Activated CD8-positive, alpha-beta memory T cell treated with anti-CD3 and anti-CD28 coated beads for 1 hour (primary cell): ENCODE data around the gene LRP1-AS.
A peak's percentile ranks its signal among the peaks of the same experiment; 100 is the strongest.

ENCODE experiments used
- DNase-seq, 2 donors: peaks; one replicate each; pipeline ENCODE4 v3.0.0-alpha.2; 2020; ENCODE audit warnings: low read depth in 1 of 2; ENCODE audit errors: extremely low read depth in 1 of 2

The LRP1-AS gene

DNA sequence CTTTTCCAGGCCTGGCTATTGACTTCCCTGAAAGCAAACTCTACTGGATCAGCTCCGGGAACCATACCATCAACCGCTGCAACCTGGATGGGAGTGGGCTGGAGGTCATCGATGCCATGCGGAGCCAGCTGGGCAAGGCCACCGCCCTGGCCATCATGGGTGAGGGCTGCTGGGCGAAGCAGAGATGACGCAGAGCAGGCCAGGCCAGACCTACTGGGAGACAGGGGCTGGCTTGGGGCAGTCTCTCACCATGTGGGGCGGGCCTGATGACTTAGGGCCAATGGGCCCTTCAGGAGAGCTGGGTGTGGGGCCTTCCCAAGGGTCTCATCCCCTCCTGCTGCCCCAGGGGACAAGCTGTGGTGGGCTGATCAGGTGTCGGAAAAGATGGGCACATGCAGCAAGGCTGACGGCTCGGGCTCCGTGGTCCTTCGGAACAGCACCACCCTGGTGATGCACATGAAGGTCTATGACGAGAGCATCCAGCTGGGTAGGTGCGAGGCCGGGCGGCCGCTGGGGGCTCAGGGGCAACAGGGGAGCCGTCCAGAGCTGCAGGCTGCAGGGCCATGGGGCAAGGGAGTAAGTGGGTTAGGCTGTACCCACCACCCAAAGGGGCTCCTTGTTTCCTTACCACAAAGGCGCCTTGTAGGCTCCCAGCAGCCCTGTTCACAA lies 33.0 kb upstream of the LRP1-AS start:
- no peak for DNase-seq

DNA sequence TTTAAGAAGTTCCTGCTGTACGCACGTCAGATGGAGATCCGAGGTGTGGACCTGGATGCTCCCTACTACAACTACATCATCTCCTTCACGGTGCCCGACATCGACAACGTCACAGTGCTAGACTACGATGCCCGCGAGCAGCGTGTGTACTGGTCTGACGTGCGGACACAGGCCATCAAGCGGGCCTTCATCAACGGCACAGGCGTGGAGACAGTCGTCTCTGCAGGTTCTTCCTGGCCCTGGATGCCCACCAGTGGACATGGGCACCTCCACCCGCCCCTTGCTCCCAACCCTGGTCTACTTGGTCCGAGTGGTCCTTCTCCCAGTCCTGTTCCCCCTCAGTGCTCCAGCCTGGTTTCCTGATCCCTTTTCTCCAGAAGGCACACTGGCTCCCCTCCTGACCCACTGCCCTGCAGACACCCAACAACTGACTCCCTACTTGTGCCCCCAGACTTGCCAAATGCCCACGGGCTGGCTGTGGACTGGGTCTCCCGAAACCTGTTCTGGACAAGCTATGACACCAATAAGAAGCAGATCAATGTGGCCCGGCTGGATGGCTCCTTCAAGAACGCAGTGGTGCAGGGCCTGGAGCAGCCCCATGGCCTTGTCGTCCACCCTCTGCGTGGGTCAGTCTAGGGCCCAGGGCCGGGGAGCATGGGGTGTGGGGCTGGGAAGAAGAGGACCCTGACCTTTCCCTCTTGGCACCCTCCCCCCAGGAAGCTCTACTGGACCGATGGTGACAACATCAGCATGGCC lies 32.1 kb upstream of the LRP1-AS start:
- DNase-seq = no peak

DNA sequence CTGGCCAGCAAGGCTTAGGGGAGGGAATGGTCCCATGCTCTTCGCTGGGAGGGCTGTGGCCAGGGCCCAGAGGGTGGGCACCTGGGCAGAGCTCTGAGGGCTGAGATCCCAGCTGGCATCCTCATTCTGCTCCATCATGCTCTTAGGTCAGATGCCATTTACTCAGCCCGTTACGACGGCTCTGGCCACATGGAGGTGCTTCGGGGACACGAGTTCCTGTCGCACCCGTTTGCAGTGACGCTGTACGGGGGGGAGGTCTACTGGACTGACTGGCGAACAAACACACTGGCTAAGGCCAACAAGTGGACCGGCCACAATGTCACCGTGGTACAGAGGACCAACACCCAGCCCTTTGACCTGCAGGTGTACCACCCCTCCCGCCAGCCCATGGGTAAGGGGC lies 30.8 kb upstream of the LRP1-AS start:
- DNase-seq = no peak

DNA sequence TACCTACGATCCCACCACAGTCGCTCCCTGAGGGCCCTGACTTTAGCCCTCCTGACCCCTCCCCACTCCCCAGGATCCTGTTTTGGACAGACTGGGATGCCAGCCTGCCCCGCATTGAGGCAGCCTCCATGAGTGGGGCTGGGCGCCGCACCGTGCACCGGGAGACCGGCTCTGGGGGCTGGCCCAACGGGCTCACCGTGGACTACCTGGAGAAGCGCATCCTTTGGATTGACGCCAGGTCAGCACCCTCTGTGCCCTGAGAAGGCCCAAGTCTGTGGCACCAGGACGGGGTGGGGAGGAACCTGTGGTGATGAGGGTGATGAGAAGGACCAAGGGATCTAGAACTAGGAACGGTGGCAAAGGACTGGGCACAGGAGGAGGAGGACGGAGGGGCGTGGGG lies 29.9 kb upstream of the LRP1-AS start:
- no peak for DNase-seq

DNA sequence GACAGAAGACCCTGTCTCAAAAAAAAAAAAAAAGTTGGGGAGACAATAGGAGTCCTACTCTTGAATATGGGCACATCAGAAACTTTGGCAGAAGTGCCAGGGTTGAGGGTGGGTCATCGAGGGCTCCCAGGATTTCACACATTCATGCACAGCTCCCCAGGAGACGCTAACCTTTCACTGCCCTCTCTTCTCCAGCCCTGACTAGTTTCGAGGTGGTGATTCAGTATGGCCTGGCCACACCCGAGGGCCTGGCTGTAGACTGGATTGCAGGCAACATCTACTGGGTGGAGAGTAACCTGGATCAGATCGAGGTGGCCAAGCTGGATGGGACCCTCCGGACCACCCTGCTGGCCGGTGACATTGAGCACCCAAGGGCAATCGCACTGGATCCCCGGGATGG lies 29.4 kb upstream of the LRP1-AS start:
- DNase-seq = no peak

DNA sequence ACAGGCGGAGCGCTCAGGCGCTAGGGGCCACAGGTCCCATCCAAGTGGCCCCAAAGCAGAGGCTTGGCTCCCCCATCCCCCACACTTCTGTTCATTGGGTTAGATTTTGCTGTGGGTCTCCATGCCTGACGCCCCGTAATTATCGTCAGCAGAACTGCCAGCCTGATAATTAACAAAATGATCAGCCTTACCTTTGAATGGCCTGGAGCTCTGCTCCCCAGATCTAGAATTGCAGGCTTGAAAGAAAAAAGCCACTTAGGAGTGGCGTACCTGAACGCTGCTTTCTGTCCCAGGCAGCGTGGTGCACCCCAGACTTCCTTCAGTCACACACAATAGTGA lies 28.7 kb upstream of the LRP1-AS start:
- DNase-seq = no peak

DNA sequence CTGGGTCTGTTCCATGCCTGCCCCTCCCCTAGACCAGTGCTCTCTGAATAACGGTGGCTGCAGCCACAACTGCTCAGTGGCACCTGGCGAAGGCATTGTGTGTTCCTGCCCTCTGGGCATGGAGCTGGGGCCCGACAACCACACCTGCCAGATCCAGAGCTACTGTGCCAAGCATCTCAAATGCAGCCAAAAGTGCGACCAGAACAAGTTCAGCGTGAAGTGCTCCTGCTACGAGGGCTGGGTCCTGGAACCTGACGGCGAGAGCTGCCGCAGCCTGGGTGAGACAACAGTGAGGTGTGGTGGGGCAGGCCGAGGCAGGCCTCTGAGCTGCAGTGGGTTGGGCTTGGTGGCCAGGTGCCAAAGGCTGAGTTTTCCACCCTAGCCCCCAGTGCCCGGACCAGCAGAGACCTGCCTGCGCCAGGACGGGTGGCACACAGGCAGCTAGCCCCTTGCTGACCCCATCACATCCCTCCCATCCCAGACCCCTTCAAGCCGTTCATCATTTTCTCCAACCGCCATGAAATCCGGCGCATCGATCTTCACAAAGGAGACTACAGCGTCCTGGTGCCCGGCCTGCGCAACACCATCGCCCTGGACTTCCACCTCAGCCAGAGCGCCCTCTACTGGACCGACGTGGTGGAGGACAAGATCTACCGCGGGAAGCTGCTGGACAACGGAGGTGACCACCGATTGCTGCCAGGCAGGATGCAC lies 28.2 kb upstream of the LRP1-AS start:
- DNase-seq = peak in 1 of 2 donors; percentile 11

DNA sequence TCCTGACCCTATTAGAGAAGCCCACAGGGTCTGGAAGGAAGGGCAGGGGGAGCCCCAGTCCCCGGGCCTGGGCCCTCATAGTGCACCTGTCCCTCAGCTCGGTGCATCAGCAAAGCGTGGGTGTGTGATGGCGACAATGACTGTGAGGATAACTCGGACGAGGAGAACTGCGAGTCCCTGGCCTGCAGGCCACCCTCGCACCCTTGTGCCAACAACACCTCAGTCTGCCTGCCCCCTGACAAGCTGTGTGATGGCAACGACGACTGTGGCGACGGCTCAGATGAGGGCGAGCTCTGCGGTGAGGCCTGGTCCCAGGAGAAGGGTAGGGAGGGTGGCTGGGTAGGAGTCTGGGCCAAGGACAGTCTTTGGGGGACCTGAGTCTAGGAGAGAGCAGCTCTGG lies 26.3 kb upstream of the LRP1-AS start:
- DNase-seq = no peak

DNA sequence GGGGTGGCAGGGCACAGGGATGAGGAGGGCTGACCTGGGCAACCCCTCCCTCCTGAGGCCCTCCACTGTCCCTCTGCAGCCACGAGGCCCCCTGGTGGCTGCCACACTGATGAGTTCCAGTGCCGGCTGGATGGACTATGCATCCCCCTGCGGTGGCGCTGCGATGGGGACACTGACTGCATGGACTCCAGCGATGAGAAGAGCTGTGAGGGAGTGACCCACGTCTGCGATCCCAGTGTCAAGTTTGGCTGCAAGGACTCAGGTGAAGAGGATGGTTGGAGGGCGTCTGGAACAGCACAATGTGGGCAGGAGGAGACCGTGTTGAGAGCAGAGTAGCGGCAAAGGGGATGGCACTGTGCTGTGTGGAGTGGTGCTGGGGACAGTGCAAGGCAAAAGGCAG lies 25.7 kb upstream of the LRP1-AS start:
- no peak for DNase-seq

DNA sequence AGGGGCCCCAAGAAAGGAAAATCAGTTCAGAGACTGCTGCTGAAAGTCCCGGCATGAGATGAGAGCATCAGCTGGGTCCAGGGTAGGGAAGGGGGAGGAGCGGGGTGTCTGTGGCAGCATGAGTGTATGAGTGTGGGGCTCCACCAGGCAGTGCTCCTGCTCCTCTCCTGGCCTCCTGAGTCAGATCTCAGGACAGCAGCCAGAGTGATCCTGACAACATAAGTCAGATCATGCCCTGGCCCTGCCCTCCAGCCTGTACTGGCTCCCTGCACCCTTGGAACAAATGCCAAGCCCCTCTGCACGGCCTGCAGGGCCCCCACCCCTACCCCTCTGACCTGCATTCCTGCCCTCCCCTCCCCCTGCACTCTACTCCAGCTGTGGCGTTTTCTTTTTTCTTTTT lies 24.2 kb upstream of the LRP1-AS start:
- DNase-seq = no peak

DNA sequence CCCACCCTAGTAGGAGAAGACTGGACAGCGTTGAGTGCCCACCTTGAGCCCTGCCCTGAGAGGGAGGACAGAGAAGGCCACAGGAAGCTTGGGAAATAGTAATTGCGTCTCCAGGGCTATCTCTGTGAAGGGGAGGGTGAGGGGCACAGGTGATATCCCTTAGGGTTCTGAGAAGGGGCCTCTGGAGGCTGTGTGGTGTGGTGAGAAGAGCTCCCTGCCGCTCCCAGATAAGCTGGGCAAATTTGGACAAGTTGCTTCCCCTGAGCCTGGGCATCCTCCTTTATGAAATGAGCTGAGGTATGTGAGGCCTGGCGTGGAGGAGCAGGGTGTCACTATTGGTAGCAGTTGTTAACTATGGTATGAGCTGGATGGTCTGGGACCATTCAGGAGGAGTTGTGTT lies 23.5 kb upstream of the LRP1-AS start:
- DNase-seq = no peak

DNA sequence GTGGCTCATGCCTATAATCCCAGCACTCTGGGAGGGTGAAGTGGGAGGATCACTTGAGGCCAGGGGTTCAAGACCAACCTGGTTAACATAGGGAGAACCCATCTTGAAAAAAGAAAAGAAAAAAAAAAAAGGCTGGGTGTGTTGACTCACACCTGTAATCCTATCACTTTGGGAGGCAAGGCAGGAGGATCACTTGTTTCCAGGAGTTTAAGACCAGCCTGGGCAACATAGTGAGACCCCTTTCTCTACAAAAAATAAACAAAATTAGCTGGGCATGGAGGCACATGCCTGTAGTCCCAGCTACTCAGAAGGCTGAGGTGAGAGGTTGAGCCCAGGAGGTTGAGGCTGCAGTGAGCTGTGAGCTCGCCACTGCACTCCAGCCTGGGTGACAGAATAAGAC lies 23.0 kb upstream of the LRP1-AS start:
- no peak for DNase-seq

DNA sequence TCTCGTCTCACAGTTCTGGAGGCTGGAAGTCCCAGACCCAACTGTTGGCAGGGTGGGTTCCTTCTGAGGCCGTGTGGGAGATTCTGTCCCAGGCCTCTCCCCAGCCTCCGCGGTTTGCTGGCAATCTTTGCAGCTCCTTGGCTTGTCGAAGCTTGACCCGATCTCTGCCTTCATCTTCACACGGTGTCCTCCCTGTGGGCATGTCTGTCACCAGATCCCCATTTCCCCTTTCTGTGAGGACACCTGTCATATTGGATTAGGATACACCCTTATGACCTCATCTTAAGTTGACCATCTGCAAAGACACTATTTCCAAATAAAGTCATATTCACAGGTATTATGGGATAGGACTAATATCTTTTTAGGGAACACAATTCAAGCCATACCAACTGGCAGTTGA lies 22.6 kb upstream of the LRP1-AS start:
- no peak for DNase-seq

DNA sequence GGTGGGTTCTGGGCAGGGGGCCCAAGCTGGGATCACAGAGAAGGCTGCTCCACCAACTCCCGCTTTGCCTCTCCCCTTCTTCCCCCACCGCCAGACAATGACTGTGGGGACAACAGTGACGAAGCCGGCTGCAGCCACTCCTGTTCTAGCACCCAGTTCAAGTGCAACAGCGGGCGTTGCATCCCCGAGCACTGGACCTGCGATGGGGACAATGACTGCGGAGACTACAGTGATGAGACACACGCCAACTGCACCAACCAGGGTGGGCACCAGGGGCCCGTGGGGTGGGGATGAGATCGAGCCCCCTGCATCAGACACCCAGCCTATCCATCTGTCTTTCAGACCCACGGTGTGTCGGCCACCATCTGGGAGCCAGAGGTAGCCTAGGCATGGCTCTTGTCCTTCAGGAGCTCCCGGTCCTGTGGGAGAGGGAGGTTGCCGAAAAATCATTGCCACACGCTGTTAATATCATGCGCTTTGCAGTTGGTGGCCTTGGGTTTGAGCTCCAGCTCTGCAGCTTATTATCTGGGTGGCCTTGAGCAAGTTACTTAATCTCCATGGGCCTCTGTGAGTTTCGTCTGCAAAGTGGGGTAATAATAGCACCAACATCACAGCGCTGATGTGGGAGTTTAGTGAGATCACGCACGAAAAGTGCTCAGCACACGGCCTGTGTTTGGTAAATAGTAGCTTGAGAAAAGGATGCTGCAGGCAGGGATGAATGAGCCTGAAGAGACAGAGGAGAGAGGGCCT lies 21.8 kb upstream of the LRP1-AS start:
- no peak for DNase-seq

DNA sequence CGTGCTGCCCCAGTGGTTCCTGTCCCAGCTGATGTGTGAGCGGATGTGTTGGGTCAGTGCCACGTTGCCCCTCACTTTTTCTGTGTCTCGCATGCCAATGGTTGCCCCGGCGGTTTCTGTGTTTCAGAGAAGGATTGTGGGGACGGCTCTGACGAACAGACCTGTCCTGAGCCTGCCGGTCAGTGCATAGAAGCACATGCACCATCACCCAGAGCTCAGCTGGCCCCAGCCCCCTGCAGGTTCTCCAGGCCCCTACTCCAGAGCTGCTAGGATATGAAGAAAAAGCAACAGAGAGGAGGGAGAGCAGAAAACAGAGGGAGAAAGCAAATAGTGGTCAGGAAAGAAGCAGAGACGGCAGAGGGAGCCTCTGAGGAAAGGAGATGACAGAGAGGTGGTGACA lies 20.6 kb upstream of the LRP1-AS start:
- DNase-seq = no peak

DNA sequence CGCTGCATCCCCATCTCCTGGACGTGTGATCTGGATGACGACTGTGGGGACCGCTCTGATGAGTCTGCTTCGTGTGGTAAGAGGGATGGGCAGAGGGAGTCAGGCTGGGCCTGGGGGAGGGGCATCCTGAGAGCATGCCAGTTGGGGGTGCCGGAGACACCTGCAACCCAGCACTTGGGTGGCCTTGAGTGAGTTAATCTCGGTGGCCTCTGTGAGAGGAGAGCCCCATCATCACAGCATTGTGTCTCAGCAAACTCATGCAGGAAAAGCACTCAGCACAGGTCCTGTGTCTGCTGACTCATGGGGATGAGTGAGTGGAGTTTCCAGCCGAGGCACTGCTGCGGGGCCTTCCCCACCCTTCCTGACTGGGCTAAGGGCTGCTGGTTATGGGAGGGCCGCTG lies 19.6 kb upstream of the LRP1-AS start:
- DNase-seq = no peak

DNA sequence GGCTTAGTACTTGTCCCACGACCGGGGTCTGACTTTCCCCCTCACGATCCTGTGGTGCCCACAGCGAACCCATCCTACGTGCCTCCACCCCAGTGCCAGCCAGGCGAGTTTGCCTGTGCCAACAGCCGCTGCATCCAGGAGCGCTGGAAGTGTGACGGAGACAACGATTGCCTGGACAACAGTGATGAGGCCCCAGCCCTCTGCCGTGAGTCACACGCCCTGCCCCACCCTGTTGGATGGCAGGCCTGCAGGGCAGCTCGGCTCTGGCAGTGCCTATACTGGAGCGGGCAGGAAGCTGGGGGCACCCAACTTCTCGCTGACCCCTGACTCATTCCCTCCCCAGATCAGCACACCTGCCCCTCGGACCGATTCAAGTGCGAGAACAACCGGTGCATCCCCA lies 18.3 kb upstream of the LRP1-AS start:
- DNase-seq = no peak

DNA sequence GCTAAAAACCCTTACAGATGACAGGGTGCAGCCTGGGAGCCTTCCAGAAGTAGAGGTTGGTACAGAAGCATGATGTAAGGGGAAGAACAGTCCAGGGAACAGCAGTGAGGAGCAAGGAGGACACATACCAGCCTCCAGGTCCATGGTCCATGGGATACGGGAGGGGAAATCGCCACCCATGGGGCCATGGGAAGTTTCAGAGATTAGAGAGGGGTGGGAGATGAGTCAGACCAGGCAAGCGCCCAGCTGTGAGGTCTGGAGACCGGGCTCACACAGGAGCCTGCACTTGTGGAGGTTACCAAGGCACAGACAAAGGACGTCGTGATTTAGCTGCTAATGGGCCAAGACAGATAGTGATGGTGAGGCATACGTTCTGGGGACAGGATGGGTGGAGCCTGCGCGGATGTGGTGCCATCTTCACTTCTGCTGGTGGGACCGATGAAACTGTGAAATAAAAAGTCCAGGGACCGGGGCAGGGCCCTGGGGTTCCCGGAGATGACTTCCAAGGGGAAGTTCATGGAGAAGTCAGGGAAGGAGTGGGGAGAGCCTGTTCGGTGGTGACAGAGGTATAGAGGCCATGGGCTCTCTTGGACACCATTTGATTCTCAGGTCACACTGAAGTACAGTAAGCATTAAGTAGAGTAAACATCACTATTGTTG lies 17.7 kb upstream of the LRP1-AS start:
- no peak for DNase-seq

DNA sequence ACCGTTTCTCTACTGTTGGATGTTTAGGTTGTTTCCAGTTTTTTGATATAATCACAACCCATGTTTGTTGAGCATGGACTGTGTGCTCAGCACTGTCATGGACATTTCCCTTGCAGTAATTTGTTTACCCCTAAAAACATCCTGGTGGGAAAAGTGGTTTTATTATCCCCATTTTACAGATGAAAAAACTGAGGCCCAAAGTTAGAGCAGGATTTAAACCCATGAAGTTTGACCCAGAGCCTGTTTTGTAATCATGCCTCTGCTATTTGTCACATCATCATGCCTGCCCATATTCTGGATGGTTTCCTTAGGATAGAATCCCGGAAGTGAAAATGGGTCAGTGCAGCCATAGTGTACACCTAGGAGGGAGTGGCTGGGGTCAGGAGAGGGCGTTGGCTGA lies 17.0 kb upstream of the LRP1-AS start:
- DNase-seq = no peak

DNA sequence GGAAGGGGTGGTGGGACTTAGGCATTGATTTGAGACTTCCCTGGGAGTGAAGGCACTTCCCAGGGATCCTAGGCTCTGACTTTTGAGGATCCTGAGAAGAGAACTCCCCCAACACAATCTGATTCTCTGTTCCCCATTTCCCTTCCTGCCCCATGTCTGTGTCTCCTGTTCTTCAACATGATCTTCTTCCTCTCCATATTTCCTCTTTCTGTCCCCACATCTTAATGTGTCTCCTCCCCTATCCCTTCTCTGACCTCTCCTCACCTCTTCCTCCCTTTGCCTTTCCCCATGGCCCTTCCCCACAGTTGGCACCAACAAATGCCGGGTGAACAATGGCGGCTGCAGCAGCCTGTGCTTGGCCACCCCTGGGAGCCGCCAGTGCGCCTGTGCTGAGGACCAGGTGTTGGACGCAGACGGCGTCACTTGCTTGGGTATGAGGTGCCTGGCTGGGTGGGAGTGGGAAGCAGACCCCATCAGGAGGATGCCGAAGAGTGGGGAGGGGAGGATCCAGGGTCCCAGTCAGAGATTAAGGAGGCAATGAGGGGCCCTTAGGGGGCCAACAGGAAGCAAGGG lies 15.2 kb upstream of the LRP1-AS start:
- DNase-seq = no peak

DNA sequence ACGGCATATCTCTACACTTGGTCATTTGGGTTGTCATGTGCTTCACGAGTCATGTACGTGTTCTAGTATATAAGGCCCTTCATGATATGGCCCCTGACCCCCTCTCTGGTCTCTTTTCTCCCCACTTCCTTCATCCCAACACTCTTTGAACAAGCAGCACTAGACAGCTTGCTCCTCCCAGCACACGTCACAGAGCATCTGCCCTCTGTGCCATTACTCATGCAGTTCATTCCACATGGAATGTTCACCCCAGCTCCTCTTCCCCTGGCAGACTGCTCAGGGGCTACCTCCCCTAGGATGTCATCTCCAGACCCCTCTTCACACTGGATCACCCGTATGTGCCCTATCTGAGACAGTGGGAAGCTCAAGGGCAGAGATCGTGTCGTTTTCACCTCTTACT lies 14.1 kb upstream of the LRP1-AS start:
- DNase-seq = no peak
